Adrenal gland (tissue), 12 donors: ENCODE data around the gene BRD1. TPM values are rescaled to one million over a fixed set of nuclear protein-coding genes. Genes with fewer than 3 reads are reported as not detected.
A peak's percentile ranks its signal among the peaks of the same experiment; 100 is the strongest.

Experiments used
- DNase-seq, 7 donors: peaks; one replicate each; pipeline ENCODE4 v3.0.0-alpha.2; 2019 to 2020
- H3K27ac ChIP-seq, 5 donors: fragments of 200-600 bp; sonication (generic) in 4 of 5; 1 replicate in 3 of 5; 2 replicates in 2 of 5; pipeline versions ENCODE4 v1.5.1 to v1.8.0; 2016 to 2020; ENCODE audit warnings: mild to moderate bottlenecking in 1 of 5
- H3K27me3 ChIP-seq: fragments of 200-600 bp; 2 replicates; pipeline ENCODE4 v1.8.0; 2021
- H3K36me3 ChIP-seq, 2 donors: fragments of 200-600 bp; replicated peaks in 1 of 2; 1 replicate in 1 of 2; 2 replicates in 1 of 2; pipeline versions ENCODE4 v1.5.1 to v1.8.0; 2018 to 2022
- H3K4me1 ChIP-seq, 2 donors: fragments of 200-600 bp; replicated peaks in 1 of 2; 1 replicate in 1 of 2; 2 replicates in 1 of 2; pipeline versions ENCODE4 v1.5.1 to v1.8.0; 2018 to 2021
- H3K4me3 ChIP-seq, 4 donors: fragments of 200-600 bp; sonication (generic) in 3 of 4; one replicate each; pipeline ENCODE4 v1.5.1; 2016 to 2018
- H3K9me3 ChIP-seq, 3 donors: fragments of 200-600 bp; sonication (generic) in 1 of 3; replicated peaks in 1 of 3; 1 replicate in 2 of 3; 2 replicates in 1 of 3; pipeline versions ENCODE4 v1.5.1 to v1.8.0; 2016 to 2021
- POLR2A ChIP-seq, 2 donors: fragments of 450-650 bp; IDR thresholded peaks; one replicate each; pipeline ENCODE4 v1.6.1; 2017; ENCODE audit warnings: antibody characterized with exemption in 2 of 2, mild to moderate bottlenecking in 2 of 2, moderate library complexity in 1 of 2
- WGBS, 4 donors: extraction: QIAGEN DNeasy Blood & Tissue Kit in 2 of 4; methylation state at CpG; one replicate each; pipeline versions ENCODE4 v1.1.5 to v1.1.7; 2013 to 2017; 5-methylcytosine and 5-hydroxymethylcytosine counted together
- intact Hi-C, 2 donors: fragments of 100-400 bp; cut with DNase I; formaldehyde crosslinking; loops; one replicate each; pipeline versions ENCODE4 v1.14.1 to v1.15.0; 2022 to 2023
- polyA plus RNA-seq, 3 donors: library from polyadenylated mRNA; stranded (reverse); fragments of 200-250 nt in 2 of 3; fragments of 350-450 nt in 1 of 3; fragmentation: Illumina TruSeq in 1 of 3; extraction: RNeasy Lipid Tissue Mini Kit (QIAGEN cat#74804) in 1 of 3; gene quantifications; one replicate each; pipeline ENCODE4 v1.2.3, GENCODE V29; 2013 to 2014
- total RNA-seq, 9 donors: library from RNA; depleted of rRNA in 4 of 9; stranded (reverse); fragments of >200 nt in 4 of 9; fragments of 120-200 nt in 1 of 9; fragmentation: NEBNext Ultra II Directional in 1 of 9; extraction: Animal tissue kit (Norgen Biotek cat#: 25700) in 1 of 9; gene quantifications; one replicate each; pipeline versions ENCODE4 v1.1.0 to v1.2.4, GENCODE V29; 2013 to 2023
- TF ChIP-seq, protein P1 (sequence below), 6 experiments: fragments of 450-650 bp in 4 of 6; fragments of 200-600 bp in 2 of 6; sonication (generic) in 1 of 6; IDR thresholded peaks; 1 replicate in 5 of 6; 2 replicates in 1 of 6; pipeline versions ENCODE4 v1.5.1 to v1.8.0; 2016 to 2021; ENCODE audit warnings: antibody characterized with exemption in 6 of 6, mild to moderate bottlenecking in 2 of 6, moderate library complexity in 1 of 6
- donor health status: healthy with polysubstance abuse.
- donor health status: Bipolar disorder and iron deficiency.
- donor health status: DM: yes; HTN: yes; CAD: no.
- donor health status: DM: no; HTN: no; CAD: no.
- donor health status: DM: no; HTN: no; CAD: no.
- donor health status: DM: yes; HTN: yes; CAD: no.

Gene BRD1
- total and polyA plus RNA-seq, 12 donors = 9.4 to 62.4 (median 26.6) TPM

DNA sequence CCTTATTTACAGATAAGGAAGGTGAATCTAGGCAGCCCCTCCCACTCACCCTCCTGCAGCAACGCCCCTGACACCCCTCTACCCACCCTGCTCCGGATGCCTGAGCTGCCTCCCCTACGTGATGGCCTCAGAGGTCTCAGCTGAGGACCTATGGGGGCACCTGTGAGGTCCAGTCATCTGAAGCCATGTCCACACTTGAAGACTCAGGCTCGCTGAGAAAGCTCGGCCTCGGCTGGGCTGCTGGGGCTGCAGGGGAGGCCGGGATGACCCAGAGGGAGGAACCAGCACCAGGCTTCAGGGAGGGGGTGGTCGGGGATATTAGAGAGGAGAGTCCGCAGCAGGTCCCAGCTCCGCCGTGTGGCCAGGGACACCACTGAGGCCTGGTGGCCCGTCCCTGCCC, 92.8 kb downstream of the BRD1 start:
- 71 to 78% (median 74%) methylated on average over 3 to 12 of the region's 12 CpGs for WGBS, 4 donors
- Histone ChIP-seq H3K9me3 (no peaks in the 10 kb centered on the region), H3K27ac (no peak overlapping the region), H3K4me1 (no peaks in the 10 kb centered on the region), H3K4me3 (no peak overlapping the region), H3K27me3 (peaks cover 22% of the 10 kb centered on the region), H3K36me3 (no peaks in the 10 kb centered on the region)
- TF ChIP-seq POLR2A (IDR thresholded peaks at IDR 0.05) = no peak
- TF ChIP-seq, protein P1, sequence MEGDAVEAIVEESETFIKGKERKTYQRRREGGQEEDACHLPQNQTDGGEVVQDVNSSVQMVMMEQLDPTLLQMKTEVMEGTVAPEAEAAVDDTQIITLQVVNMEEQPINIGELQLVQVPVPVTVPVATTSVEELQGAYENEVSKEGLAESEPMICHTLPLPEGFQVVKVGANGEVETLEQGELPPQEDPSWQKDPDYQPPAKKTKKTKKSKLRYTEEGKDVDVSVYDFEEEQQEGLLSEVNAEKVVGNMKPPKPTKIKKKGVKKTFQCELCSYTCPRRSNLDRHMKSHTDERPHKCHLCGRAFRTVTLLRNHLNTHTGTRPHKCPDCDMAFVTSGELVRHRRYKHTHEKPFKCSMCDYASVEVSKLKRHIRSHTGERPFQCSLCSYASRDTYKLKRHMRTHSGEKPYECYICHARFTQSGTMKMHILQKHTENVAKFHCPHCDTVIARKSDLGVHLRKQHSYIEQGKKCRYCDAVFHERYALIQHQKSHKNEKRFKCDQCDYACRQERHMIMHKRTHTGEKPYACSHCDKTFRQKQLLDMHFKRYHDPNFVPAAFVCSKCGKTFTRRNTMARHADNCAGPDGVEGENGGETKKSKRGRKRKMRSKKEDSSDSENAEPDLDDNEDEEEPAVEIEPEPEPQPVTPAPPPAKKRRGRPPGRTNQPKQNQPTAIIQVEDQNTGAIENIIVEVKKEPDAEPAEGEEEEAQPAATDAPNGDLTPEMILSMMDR (IDR thresholded peaks at IDR 0.05) = no peak
- intact Hi-C loops = no loop called here
- DNase-seq = peak in 2 of 7 donors; percentile 5 to 28

DNA sequence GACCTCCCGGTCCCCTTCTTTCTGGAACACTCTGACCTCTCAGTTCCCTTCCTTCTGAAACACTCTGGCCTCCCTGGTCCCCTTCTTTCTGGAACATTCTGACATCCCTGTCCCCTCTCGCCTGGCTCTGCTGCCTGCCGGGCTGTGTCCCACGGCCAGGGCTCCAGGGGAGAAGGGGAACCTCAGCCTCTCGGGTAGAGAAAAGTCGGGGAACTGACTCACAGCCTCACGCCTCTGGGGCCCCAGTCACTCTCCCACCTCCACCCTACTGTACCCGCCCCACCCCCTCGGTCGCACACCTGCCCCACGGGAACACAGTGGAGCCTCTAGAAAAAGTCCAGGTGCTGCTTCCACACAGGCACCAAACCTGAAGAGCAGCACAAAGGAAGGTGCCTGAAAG, 93.3 kb downstream of the BRD1 start:
- peaks cover 22% of the 10 kb centered on the region for H3K27me3 ChIP-seq
- H3K4me3 ChIP-seq = no peak overlapping the region
- H3K9me3 ChIP-seq = no peaks in the 10 kb centered on the region
- no peak overlapping the region for H3K27ac ChIP-seq
- peak in 1 of 7 donors; percentile 5 for DNase-seq
- whole genome bisulfite sequencing, 4 donors = 73 to 85% (median 74%) methylated on average over 5 to 11 of the region's 11 CpGs
- no peaks in the 10 kb centered on the region for H3K36me3 ChIP-seq
- no peaks in the 10 kb centered on the region for H3K4me1 ChIP-seq
- TF ChIP-seq, protein P1 (IDR thresholded peaks at IDR 0.05) = no peak
- no peak for TF ChIP-seq POLR2A (IDR thresholded peaks at IDR 0.05)
- intact Hi-C loops = no loop called here

DNA sequence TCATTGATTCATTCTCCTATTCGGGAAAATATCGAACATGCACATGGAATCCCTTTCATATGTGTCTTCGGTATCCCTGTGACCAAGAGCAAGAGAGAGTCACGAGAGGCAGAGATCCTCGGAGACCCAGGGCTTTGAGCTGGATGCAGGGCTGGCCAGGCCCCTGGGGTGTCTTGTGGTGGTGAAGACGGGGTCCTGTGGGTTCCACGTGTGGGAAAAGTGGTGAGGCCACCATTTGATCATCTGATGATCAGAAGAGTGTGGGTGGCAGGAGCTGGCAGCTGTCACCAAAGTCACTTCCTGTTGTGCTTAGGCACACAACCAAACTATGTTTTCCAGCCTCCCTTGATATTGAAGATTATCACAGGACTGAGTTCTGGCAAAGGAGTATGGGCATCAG, 94.0 kb downstream of the BRD1 start:
- Histone ChIP-seq H3K27ac (no peak overlapping the region), H3K4me3 (no peak overlapping the region), H3K4me1 (no peaks in the 10 kb centered on the region), H3K36me3 (no peaks in the 10 kb centered on the region), H3K27me3 (peaks cover 22% of the 10 kb centered on the region), H3K9me3 (no peaks in the 10 kb centered on the region)
- TF ChIP-seq, protein P1 (IDR thresholded peaks at IDR 0.05) = no peak
- TF ChIP-seq POLR2A (IDR thresholded peaks at IDR 0.05) = no peak
- DNase-seq = peak in 1 of 7 donors; percentile 14
- 66 to 82% (median 71%) methylated on average over 7 of the region's 7 CpGs for WGBS, 4 donors
- intact Hi-C loops = no loop called here

DNA sequence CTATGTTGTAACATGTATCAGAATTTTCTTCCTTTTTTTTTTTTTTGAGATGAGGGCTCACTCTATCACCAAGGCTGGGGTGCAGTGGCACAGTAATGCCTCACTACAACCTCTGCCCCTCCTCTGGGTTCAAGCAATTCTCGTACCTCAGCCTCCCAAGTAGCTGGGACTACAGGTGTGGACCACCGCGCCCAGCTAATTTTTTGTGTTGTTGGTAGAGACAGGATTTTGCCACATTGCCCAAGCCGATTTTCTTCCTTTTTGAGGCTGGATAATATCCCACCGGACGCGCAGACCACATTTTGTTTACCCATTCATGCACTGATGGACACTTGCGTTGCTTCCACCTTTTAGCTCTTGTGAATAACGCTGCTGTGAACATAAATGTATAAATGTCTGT, 97.0 kb downstream of the BRD1 start:
- intact Hi-C loops = no loop called here

More for the DNA sequence above, 97.0 kb downstream of the BRD1 start:
- Histone ChIP-seq H3K4me3 (no peak overlapping the region), H3K36me3 (no peaks in the 10 kb centered on the region), H3K9me3 (no peaks in the 10 kb centered on the region), H3K4me1 (no peaks in the 10 kb centered on the region), H3K27me3 (peaks cover 34% of the 10 kb centered on the region), H3K27ac (no peak overlapping the region)
- peak in 1 of 7 donors; percentile 42 for DNase-seq
- TF ChIP-seq, protein P1 (IDR thresholded peaks at IDR 0.05) = no peak
- no peak for TF ChIP-seq POLR2A (IDR thresholded peaks at IDR 0.05)
- 76 to 84% (median 79%) methylated on average over 9 of the region's 9 CpGs for WGBS, 4 donors
